HEK293 (cell line): ENCODE results near the gene PMM1.

Source experiments
- CTCF ChIA-PET: fragments of 350-600 bp; formaldehyde crosslinking; extraction: SDS; loops from one replicate; lab custom pipeline; 2021; ENCODE audit warnings: antibody characterized with exemption; lab: Yijun Ruan, JAX
- POLR2A ChIA-PET: fragments of 300-600 bp; formaldehyde crosslinking; extraction: SDS; loops from one replicate; lab custom pipeline; 2020; ENCODE audit warnings: antibody characterized with exemption, inconsistent platforms; lab: Yijun Ruan, JAX
- H3K27ac ChIP-seq: fragments of 200-500 bp; sonication (Bioruptor generic); 2 replicates; pipeline ENCODE4 v1.5.1; 2014; ENCODE audit warnings: low read depth, low read length, control low read depth, inconsistent platforms; ENCODE audit errors: extremely low read depth
- H3K36me3 ChIP-seq, 2 experiments: fragments of 200-500 bp in 1 of 2; sonication (Bioruptor generic) in 1 of 2; 1 replicate in 1 of 2; 2 replicates in 1 of 2; pipeline ENCODE4 v1.5.1; 2014 to 2017; ENCODE audit warnings: inconsistent platforms in 2 of 2, low read length in 2 of 2; ENCODE audit not compliant: control insufficient read depth in 2 of 2, insufficient read depth in 1 of 2
- H3K4me1 ChIP-seq: fragments of 200-500 bp; sonication (Bioruptor generic); 2 replicates; pipeline ENCODE4 v1.5.1; 2014; ENCODE audit warnings: mild to moderate bottlenecking, low read length, inconsistent platforms; ENCODE audit not compliant: control insufficient read depth, insufficient read depth
- H3K4me3 ChIP-seq: 2 replicates; pipeline ENCODE4 v1.5.1; 2011; ENCODE audit warnings: low read depth, mild to moderate bottlenecking, control low read depth, low read length, moderate library complexity
- H3K9me3 ChIP-seq: fragments of 200-500 bp; sonication (Bioruptor generic); 2 replicates; pipeline ENCODE4 v1.5.1; 2014; ENCODE audit warnings: low read depth, low read length, inconsistent platforms; ENCODE audit not compliant: control insufficient read depth, insufficient read depth
- GLIS2 ChIP-seq: fragments of 450-650 bp; formaldehyde crosslinking; IDR thresholded peaks from 2 replicates; pipeline ENCODE4 v1.5.1; 2016; ENCODE audit warnings: missing biosample characterization, missing genetic modification characterization
- KLF10 ChIP-seq: fragments of 450-650 bp; IDR thresholded peaks from 2 replicates; pipeline ENCODE4 v1.5.1; 2018; ENCODE audit warnings: missing biosample characterization, mild to moderate bottlenecking, missing genetic modification characterization
- KLF8 ChIP-seq: fragments of 450-650 bp; formaldehyde crosslinking; IDR thresholded peaks from 2 replicates; pipeline ENCODE4 v1.5.1; 2016; ENCODE audit warnings: missing biosample characterization, missing genetic modification characterization
- SCRT1 ChIP-seq: fragments of 450-650 bp; formaldehyde crosslinking; IDR thresholded peaks from 2 replicates; pipeline ENCODE4 v1.5.1; 2016; ENCODE audit warnings: missing biosample characterization, missing genetic modification characterization, borderline replicate concordance
- SCRT2 ChIP-seq: fragments of 450-650 bp; formaldehyde crosslinking; IDR thresholded peaks from 2 replicates; pipeline ENCODE4 v1.5.1; 2016; ENCODE audit warnings: missing biosample characterization, missing genetic modification characterization
- YY1 ChIP-seq: fragments of 450-650 bp; formaldehyde crosslinking; IDR thresholded peaks from 2 replicates; pipeline ENCODE4 v1.5.1; 2018; ENCODE audit warnings: missing biosample characterization, missing genetic modification characterization
- ZNF121 ChIP-seq: fragments of 450-650 bp; formaldehyde crosslinking; IDR thresholded peaks from 2 replicates; pipeline ENCODE4 v1.5.1; 2016; ENCODE audit warnings: missing biosample characterization, missing genetic modification characterization
- ZNF221 ChIP-seq: fragments of 450-650 bp; formaldehyde crosslinking; IDR thresholded peaks from 2 replicates; pipeline ENCODE4 v1.5.1; 2017; ENCODE audit warnings: missing biosample characterization, missing genetic modification characterization, borderline replicate concordance
- ZNF341 ChIP-seq: fragments of 450-650 bp; formaldehyde crosslinking; IDR thresholded peaks from 2 replicates; pipeline ENCODE4; 2016; ENCODE audit warnings: low read depth, missing biosample characterization, missing genetic modification characterization
- ZNF623 ChIP-seq: fragments of 450-650 bp; formaldehyde crosslinking; IDR thresholded peaks from 2 replicates; pipeline ENCODE4 v1.5.1; 2016; ENCODE audit warnings: missing biosample characterization, missing genetic modification characterization
- ZNF692 ChIP-seq: fragments of 450-650 bp; formaldehyde crosslinking; IDR thresholded peaks from 2 replicates; pipeline ENCODE4 v1.5.1; 2016; ENCODE audit warnings: missing biosample characterization, missing genetic modification characterization
- ZNF701 ChIP-seq: fragments of 450-650 bp; formaldehyde crosslinking; IDR thresholded peaks from 2 replicates; pipeline ENCODE4 v1.5.1; 2016; ENCODE audit warnings: missing biosample characterization, missing genetic modification characterization
- ZNF76 ChIP-seq: fragments of 450-650 bp; formaldehyde crosslinking; IDR thresholded peaks from 2 replicates; pipeline ENCODE4; 2016; ENCODE audit warnings: low read depth, missing biosample characterization, missing genetic modification characterization, borderline replicate concordance
- ZSCAN16 ChIP-seq: fragments of 450-650 bp; formaldehyde crosslinking; IDR thresholded peaks from 2 replicates; pipeline ENCODE4 v1.5.1; 2016; ENCODE audit warnings: missing biosample characterization, missing genetic modification characterization
- ZSCAN30 ChIP-seq: fragments of 450-650 bp; IDR thresholded peaks from 2 replicates; pipeline ENCODE4 v1.5.1; 2018; ENCODE audit warnings: missing biosample characterization, mild to moderate bottlenecking, missing genetic modification characterization, moderate library complexity
- ZSCAN5A ChIP-seq: fragments of 450-650 bp; formaldehyde crosslinking; IDR thresholded peaks from 2 replicates; pipeline ENCODE4 v1.5.1; 2016; ENCODE audit warnings: missing biosample characterization, missing genetic modification characterization
- ZXDB ChIP-seq: fragments of 450-650 bp; formaldehyde crosslinking; IDR thresholded peaks from 2 replicates; pipeline ENCODE4 v1.5.1; 2016; ENCODE audit warnings: missing biosample characterization, missing genetic modification characterization
- TF ChIP-seq, protein P1 (sequence below): fragments of 450-650 bp; IDR thresholded peaks from 2 replicates; pipeline ENCODE4 v1.5.1; 2018; ENCODE audit warnings: missing biosample characterization, missing genetic modification characterization
- TF ChIP-seq, protein P2 (sequence below): fragments of 450-650 bp; formaldehyde crosslinking; IDR thresholded peaks from 2 replicates; pipeline ENCODE4 v1.5.1; 2016; ENCODE audit warnings: missing biosample characterization, missing genetic modification characterization

PMM1 gene

GRCh38 chr22:41543854-41544670 lies 45.6 kb downstream of the PMM1 start, which contains the start of gene POLR3H (continued):
- TF ChIP-seq KLF8 (tag by site-specific recombination) (peak; percentile 83), ZNF221 (tag by site-specific recombination) (no peak), KLF10 (tag by site-specific recombination) (peak; percentile 66; the same call in 1 of the 2 replicates), ZSCAN16 (tag by site-specific recombination) (0 out of 2 replicates have a peak, but pooled peaks have one; percentile 58), ZNF701 (tag by site-specific recombination) (no peak), ZSCAN30 (tag by site-specific recombination) (peak; percentile 63), YY1 (tag by site-specific recombination) (peak; percentile 61; the same call in 1 of the 2 replicates), GLIS2 (tag by site-specific recombination) (peak; percentile 67), ZXDB (tag by site-specific recombination) (peak; percentile 38; the same call in 1 of the 2 replicates), ZNF76 (peak; percentile 60)
- TF ChIP-seq, protein P1, sequence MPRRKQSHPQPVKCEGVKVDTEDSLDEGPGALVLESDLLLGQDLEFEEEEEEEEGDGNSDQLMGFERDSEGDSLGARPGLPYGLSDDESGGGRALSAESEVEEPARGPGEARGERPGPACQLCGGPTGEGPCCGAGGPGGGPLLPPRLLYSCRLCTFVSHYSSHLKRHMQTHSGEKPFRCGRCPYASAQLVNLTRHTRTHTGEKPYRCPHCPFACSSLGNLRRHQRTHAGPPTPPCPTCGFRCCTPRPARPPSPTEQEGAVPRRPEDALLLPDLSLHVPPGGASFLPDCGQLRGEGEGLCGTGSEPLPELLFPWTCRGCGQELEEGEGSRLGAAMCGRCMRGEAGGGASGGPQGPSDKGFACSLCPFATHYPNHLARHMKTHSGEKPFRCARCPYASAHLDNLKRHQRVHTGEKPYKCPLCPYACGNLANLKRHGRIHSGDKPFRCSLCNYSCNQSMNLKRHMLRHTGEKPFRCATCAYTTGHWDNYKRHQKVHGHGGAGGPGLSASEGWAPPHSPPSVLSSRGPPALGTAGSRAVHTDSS (tag by site-specific recombination): no peak

DNA sequence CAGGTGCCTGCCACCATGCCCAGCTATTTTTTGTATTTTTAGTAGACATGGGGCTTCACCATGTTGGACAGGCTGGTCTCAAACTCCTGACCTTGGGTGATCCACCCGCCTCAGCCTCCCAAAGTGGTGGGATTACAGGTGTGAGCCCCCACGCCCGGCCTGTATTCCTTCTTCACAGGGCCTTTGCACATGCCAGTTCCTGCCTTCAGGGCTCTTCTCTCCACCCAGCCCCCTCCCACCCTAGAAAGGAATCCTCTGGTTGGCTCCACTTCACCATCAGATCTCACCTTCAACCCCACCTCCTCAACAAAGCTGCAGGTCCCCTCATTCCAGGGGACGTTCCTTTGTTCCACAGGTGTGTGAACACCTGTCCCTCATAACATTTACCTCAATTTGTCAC lies 47.4 kb downstream of the PMM1 start:
- TF ChIP-seq ZNF341 (tag by site-specific recombination) (peak; percentile 87), ZNF623 (peak; percentile 93), ZNF121 (tag by site-specific recombination) (no peak), SCRT1 (tag by site-specific recombination) (peak; percentile 80), SCRT2 (peak; percentile 49)
- Histone ChIP-seq H3K4me1 (peaks cover 8% of the 10 kb centered on the region), H3K9me3 (no peaks in the 10 kb centered on the region), H3K36me3 (peaks cover 7 to 47% of the 10 kb centered on the region in 2 experiments), H3K27ac (no peak overlapping the region), H3K4me3 (no peak overlapping the region)
- ChIA-PET POLR2A (interaction anchor here (1.1 to 1.5 kb wide), 2 partner anchors 48 to 79 kb away, joined by 3 to 5 read pairs; partner anchors contain the start of genes DESI1, PMM1 and XRCC6), CTCF (interaction anchor here (0.7 to 2.2 kb wide), 7 partner anchors 10 to 35 kb away, joined by 3 to 10 read pairs (median 5); no protein-coding TSS in a partner anchor)

DNA sequence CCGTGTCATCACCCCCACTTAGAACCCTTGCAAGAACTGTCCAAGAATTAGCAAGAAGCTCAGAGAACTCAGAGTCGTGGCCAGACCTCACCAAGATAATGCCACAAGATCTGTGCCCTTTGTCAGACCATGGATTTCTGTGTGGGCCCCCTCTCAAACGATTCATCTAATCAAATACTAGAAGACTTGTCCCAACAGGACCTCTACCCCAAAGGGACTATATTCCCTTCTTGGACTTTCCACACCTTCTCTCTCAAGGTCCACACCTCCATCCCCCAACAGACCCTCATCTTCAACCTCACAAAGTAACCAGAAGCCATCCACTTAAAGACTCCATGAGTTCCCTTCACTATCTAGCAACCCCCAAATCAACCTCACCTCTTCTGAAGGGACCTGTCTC lies 48.2 kb downstream of the PMM1 start:
- TF ChIP-seq ZNF692: peak; percentile 62; the same call in 1 of the 2 replicates
- TF ChIP-seq, protein P2, sequence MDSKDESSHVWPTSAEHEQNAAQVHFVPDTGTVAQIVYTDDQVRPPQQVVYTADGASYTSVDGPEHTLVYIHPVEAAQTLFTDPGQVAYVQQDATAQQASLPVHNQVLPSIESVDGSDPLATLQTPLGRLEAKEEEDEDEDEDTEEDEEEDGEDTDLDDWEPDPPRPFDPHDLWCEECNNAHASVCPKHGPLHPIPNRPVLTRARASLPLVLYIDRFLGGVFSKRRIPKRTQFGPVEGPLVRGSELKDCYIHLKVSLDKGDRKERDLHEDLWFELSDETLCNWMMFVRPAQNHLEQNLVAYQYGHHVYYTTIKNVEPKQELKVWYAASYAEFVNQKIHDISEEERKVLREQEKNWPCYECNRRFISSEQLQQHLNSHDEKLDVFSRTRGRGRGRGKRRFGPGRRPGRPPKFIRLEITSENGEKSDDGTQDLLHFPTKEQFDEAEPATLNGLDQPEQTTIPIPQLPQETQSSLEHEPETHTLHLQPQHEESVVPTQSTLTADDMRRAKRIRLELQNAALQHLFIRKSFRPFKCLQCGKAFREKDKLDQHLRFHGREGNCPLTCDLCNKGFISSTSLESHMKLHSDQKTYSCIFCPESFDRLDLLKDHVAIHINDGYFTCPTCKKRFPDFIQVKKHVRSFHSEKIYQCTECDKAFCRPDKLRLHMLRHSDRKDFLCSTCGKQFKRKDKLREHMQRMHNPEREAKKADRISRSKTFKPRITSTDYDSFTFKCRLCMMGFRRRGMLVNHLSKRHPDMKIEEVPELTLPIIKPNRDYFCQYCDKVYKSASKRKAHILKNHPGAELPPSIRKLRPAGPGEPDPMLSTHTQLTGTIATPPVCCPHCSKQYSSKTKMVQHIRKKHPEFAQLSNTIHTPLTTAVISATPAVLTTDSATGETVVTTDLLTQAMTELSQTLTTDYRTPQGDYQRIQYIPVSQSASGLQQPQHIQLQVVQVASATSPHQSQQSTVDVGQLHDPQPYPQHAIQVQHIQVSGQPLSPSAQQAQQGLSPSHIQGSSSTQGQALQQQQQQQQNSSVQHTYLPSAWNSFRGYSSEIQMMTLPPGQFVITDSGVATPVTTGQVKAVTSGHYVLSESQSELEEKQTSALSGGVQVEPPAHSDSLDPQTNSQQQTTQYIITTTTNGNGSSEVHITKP (tag by site-specific recombination): no peak
- no peak for TF ChIP-seq ZSCAN5A (tag by site-specific recombination)
- H3K4me1 ChIP-seq: peaks cover 8% of the 10 kb centered on the region

More for the DNA sequence above, 48.2 kb downstream of the PMM1 start:
- Histone ChIP-seq H3K36me3 (peaks cover 7 to 50% of the 10 kb centered on the region in 2 experiments), H3K4me3 (no peak overlapping the region), H3K27ac (peak overlapping the region; percentile 53; the same call in 1 of the 2 replicates), H3K9me3 (no peaks in the 10 kb centered on the region)
- ChIA-PET POLR2A (interaction anchor here (1.1 to 1.5 kb wide), 2 partner anchors 48 to 80 kb away, joined by 3 to 5 read pairs; partner anchors contain the start of genes DESI1, PMM1 and XRCC6), CTCF (interaction anchor here (1.0 to 2.4 kb wide), 4 partner anchors 9 to 56 kb away, joined by 3 to 10 read pairs (median 7); no protein-coding TSS in a partner anchor)
